Mammary epithelial cell (primary cell): ENCODE measurements around the gene SSBP3.

Experiments
- CTCF ChIP-seq, 2 donors: IDR thresholded peaks in 1 of 2; conservative IDR thresholded peaks in 1 of 2; 2 replicates each; pipeline ENCODE4 v1.5.1; 2011 to 2012; ENCODE audit warnings: inconsistent platforms in 2 of 2, low read length in 2 of 2, mild to moderate bottlenecking in 2 of 2, control low read depth in 1 of 2, low read depth in 1 of 2; ENCODE audit not compliant: insufficient read depth in 1 of 2; ENCODE audit errors: extremely low read depth in 1 of 2
- EZH2 ChIP-seq: IDR thresholded peaks from 2 replicates; pipeline ENCODE4 v1.6.1; 2012; ENCODE audit warnings: low read length, inconsistent platforms, borderline replicate concordance

GRCh38 chr1:54355931-54356679, 50.1 kb downstream of the SSBP3 start:
- TF ChIP-seq CTCF (conservative IDR thresholded peaks at IDR 0.05 in 1 of 2, IDR thresholded peaks at IDR 0.05 in 1 of 2; ENCODE audit: extremely low read depth in 1 of 2, insufficient read depth in 1 of 2, low read depth in 1 of 2, low read length in 2 of 2) (no peak), EZH2 (no peak)
